Kidney epithelial cell (primary cell): ENCODE measurements around the gene S100A16. TPM values are rescaled to one million over a fixed set of nuclear protein-coding genes. Genes with fewer than 3 reads are reported as not detected.

Experiments
- DNase-seq: peaks from one replicate; pipeline ENCODE4 v3.0.0-alpha.2; 2010; ENCODE audit warnings: low read depth
- H3K27me3 ChIP-seq: 2 replicates; pipeline ENCODE4 v1.6.0; 2011; ENCODE audit warnings: low read length; ENCODE audit not compliant: control insufficient read depth, insufficient read depth
- H3K36me3 ChIP-seq: 2 replicates; pipeline ENCODE4 v1.5.1; 2011; ENCODE audit warnings: low read length; ENCODE audit not compliant: control insufficient read depth, insufficient read depth
- H3K4me3 ChIP-seq: 2 replicates; pipeline ENCODE4 v1.5.1; 2011; ENCODE audit warnings: low read depth, mild to moderate bottlenecking, control low read depth, low read length
- CTCF ChIP-seq: IDR thresholded peaks from 2 replicates; pipeline ENCODE4 v1.5.1; 2011; ENCODE audit warnings: mild to moderate bottlenecking, moderate library complexity, low read length, control low read depth, inconsistent platforms; ENCODE audit not compliant: insufficient read depth, poor library complexity, severe bottlenecking
- total RNA-seq: library from RNA; depleted of rRNA; stranded (reverse); fragments of >200 nt; gene quantifications from 2 replicates; pipeline ENCODE4 v1.2.3, GENCODE V29; 2015

The S100A16 gene
- total RNA-seq, 1 donor from 2014 or later, result 480 TPM

GRCh38 chr1:153626477-153626903, 13.6 kb upstream of the S100A16 start:
- DNase-seq, result no peak
- Histone ChIP-seq H3K27me3 (no peaks in the 10 kb centered on the region), H3K4me3 (peak overlapping the region; percentile 58), H3K36me3 (no peaks in the 10 kb centered on the region)
- no peak for TF ChIP-seq CTCF

GRCh38 chr1:153624965-153625611, 12.2 kb upstream of the S100A16 start:
- Histone ChIP-seq H3K27me3 (no peaks in the 10 kb centered on the region), H3K4me3 (no peak overlapping the region), H3K36me3 (no peaks in the 10 kb centered on the region)
- TF ChIP-seq CTCF, result no peak
- DNase-seq, result no peak

- H3K36me3 ChIP-seq, result no peaks in the 10 kb centered on the region
- no peaks in the 10 kb centered on the region for H3K27me3 ChIP-seq
- no peak for DNase-seq
- no peak overlapping the region for H3K4me3 ChIP-seq
- no peak for TF ChIP-seq CTCF
Measured at GRCh38 chr1:153623101-153623500, 10.2 kb upstream of the S100A16 start.

GRCh38 chr1:153619171-153619570, 6.2 kb upstream of the S100A16 start:
- H3K27me3 ChIP-seq, result no peaks in the 10 kb centered on the region
- TF ChIP-seq CTCF, result no peak
- no peak overlapping the region for H3K4me3 ChIP-seq
- H3K36me3 ChIP-seq, result no peaks in the 10 kb centered on the region
- no peak for DNase-seq

- peak; percentile 90 for TF ChIP-seq CTCF
- no peaks in the 10 kb centered on the region for H3K27me3 ChIP-seq
- H3K4me3 ChIP-seq, result no peak overlapping the region
- no peak for DNase-seq
- no peaks in the 10 kb centered on the region for H3K36me3 ChIP-seq
Measured at GRCh38 chr1:153617663-153618062, 4.7 kb upstream of the S100A16 start.

- no peak for DNase-seq
- TF ChIP-seq CTCF, result no peak
Measured at GRCh38 chr1:153616917-153617311, 4.0 kb upstream of the S100A16 start.

More at GRCh38 chr1:153616917-153617311, 4.0 kb upstream of the S100A16 start:
- Histone ChIP-seq H3K4me3 (no peak overlapping the region), H3K36me3 (no peaks in the 10 kb centered on the region), H3K27me3 (no peaks in the 10 kb centered on the region)
